ENCODE measurements around the gene ENTREP1.

Gene ENTREP1

GRCh38 chr9:69363191-69363590 lies 38.2 kb downstream of the ENTREP1 start:
- Histone ChIP-seq H3K4me1 (ENCODE audit: control insufficient read depth in 5 of 5, insufficient read depth in 5 of 5, low read length in 5 of 5) (peaks cover 0 to 8% (median 0%) of the 10 kb centered on the region in 5 donors), H3K36me3 (ENCODE audit: control insufficient read depth in 5 of 5, insufficient read depth in 5 of 5, low read length in 5 of 5) (no peaks in the 10 kb centered on the region), H3K9ac (ENCODE audit: low read length in 5 of 5) (no peak overlapping the region), H3K9me3 (ENCODE audit: control insufficient read depth in 5 of 5, low read length in 5 of 5) (no peaks in the 10 kb centered on the region), H3K4me3 (ENCODE audit: low read depth in 1 of 5, low read length in 5 of 5) (no peak overlapping the region), H3K27me3 (ENCODE audit: control insufficient read depth in 5 of 5, insufficient read depth in 4 of 5, low read length in 5 of 5) (no peaks in the 10 kb centered on the region), H3K27ac (ENCODE audit: low read depth, low read length) (no peak overlapping the region)

- no peak overlapping the region for H3K27ac ChIP-seq (ENCODE audit: low read depth, low read length)
- H3K9me3 ChIP-seq (ENCODE audit: control insufficient read depth in 5 of 5, low read length in 5 of 5), result no peaks in the 10 kb centered on the region
- no peaks in the 10 kb centered on the region for H3K36me3 ChIP-seq (ENCODE audit: control insufficient read depth in 5 of 5, insufficient read depth in 5 of 5, low read length in 5 of 5)
- H3K4me1 ChIP-seq (ENCODE audit: control insufficient read depth in 5 of 5, insufficient read depth in 5 of 5, low read length in 5 of 5), result peaks cover 0 to 8% (median 0%) of the 10 kb centered on the region in 5 donors
- H3K27me3 ChIP-seq (ENCODE audit: control insufficient read depth in 5 of 5, insufficient read depth in 4 of 5, low read length in 5 of 5), result no peaks in the 10 kb centered on the region
- no peak overlapping the region for H3K4me3 ChIP-seq (ENCODE audit: low read depth in 1 of 5, low read length in 5 of 5)
- no peak overlapping the region for H3K9ac ChIP-seq (ENCODE audit: low read length in 5 of 5)
Measured at GRCh38 chr9:69364510-69365150, 39.6 kb downstream of the ENTREP1 start.

GRCh38 chr9:69370430-69370829 lies 45.4 kb downstream of the ENTREP1 start:
- no peak overlapping the region for H3K27ac ChIP-seq (ENCODE audit: low read depth, low read length)
- no peaks in the 10 kb centered on the region for H3K4me1 ChIP-seq (ENCODE audit: control insufficient read depth in 5 of 5, insufficient read depth in 5 of 5, low read length in 5 of 5)
- H3K4me3 ChIP-seq (ENCODE audit: low read depth in 1 of 5, low read length in 5 of 5), result no peak overlapping the region
- no peaks in the 10 kb centered on the region for H3K27me3 ChIP-seq (ENCODE audit: control insufficient read depth in 5 of 5, insufficient read depth in 4 of 5, low read length in 5 of 5)
- H3K9ac ChIP-seq (ENCODE audit: low read length in 5 of 5), result no peak overlapping the region
- H3K36me3 ChIP-seq (ENCODE audit: control insufficient read depth in 5 of 5, insufficient read depth in 5 of 5, low read length in 5 of 5), result peaks cover 0 to 5% (median 0%) of the 10 kb centered on the region in 5 donors
- no peaks in the 10 kb centered on the region for H3K9me3 ChIP-seq (ENCODE audit: control insufficient read depth in 5 of 5, low read length in 5 of 5)

GRCh38 chr9:69371001-69371400 lies 46.0 kb downstream of the ENTREP1 start:
- no peaks in the 10 kb centered on the region for H3K9me3 ChIP-seq (ENCODE audit: control insufficient read depth in 5 of 5, low read length in 5 of 5)

GRCh38 chr9:69376651-69377050 lies 51.6 kb downstream of the ENTREP1 start:
- peaks cover 0 to 5% (median 0%) of the 10 kb centered on the region in 5 donors for H3K36me3 ChIP-seq (ENCODE audit: control insufficient read depth in 5 of 5, insufficient read depth in 5 of 5, low read length in 5 of 5)
- no peak overlapping the region for H3K27ac ChIP-seq (ENCODE audit: low read depth, low read length)
- no peaks in the 10 kb centered on the region for H3K27me3 ChIP-seq (ENCODE audit: control insufficient read depth in 5 of 5, insufficient read depth in 4 of 5, low read length in 5 of 5)
- peaks cover 0 to 10% (median 4%) of the 10 kb centered on the region in 5 donors for H3K4me1 ChIP-seq (ENCODE audit: control insufficient read depth in 5 of 5, insufficient read depth in 5 of 5, low read length in 5 of 5)
- H3K4me3 ChIP-seq (ENCODE audit: low read depth in 1 of 5, low read length in 5 of 5), result no peak overlapping the region
- H3K9me3 ChIP-seq (ENCODE audit: control insufficient read depth in 5 of 5, low read length in 5 of 5), result no peaks in the 10 kb centered on the region
- H3K9ac ChIP-seq (ENCODE audit: low read length in 5 of 5), result no peak overlapping the region

More at GRCh38 chr9:69371001-69371400, 46.0 kb downstream of the ENTREP1 start:
- Histone ChIP-seq H3K36me3 (ENCODE audit: control insufficient read depth in 5 of 5, insufficient read depth in 5 of 5, low read length in 5 of 5) (peaks cover 0 to 5% (median 0%) of the 10 kb centered on the region in 5 donors), H3K27ac (ENCODE audit: low read depth, low read length) (no peak overlapping the region), H3K9ac (ENCODE audit: low read length in 5 of 5) (no peak overlapping the region), H3K27me3 (ENCODE audit: control insufficient read depth in 5 of 5, insufficient read depth in 4 of 5, low read length in 5 of 5) (no peaks in the 10 kb centered on the region), H3K4me1 (ENCODE audit: control insufficient read depth in 5 of 5, insufficient read depth in 5 of 5, low read length in 5 of 5) (no peaks in the 10 kb centered on the region), H3K4me3 (ENCODE audit: low read depth in 1 of 5, low read length in 5 of 5) (no peak overlapping the region)

- H3K27me3 ChIP-seq (ENCODE audit: control insufficient read depth in 5 of 5, insufficient read depth in 4 of 5, low read length in 5 of 5), result no peaks in the 10 kb centered on the region
- H3K9me3 ChIP-seq (ENCODE audit: control insufficient read depth in 5 of 5, low read length in 5 of 5), result no peaks in the 10 kb centered on the region
- H3K36me3 ChIP-seq (ENCODE audit: control insufficient read depth in 5 of 5, insufficient read depth in 5 of 5, low read length in 5 of 5), result peaks cover 0 to 4% (median 0%) of the 10 kb centered on the region in 5 donors
- no peak overlapping the region for H3K4me3 ChIP-seq (ENCODE audit: low read depth in 1 of 5, low read length in 5 of 5)
- no peak overlapping the region for H3K9ac ChIP-seq (ENCODE audit: low read length in 5 of 5)
- H3K4me1 ChIP-seq (ENCODE audit: control insufficient read depth in 5 of 5, insufficient read depth in 5 of 5, low read length in 5 of 5), result peaks cover 0 to 10% (median 4%) of the 10 kb centered on the region in 5 donors
- no peak overlapping the region for H3K27ac ChIP-seq (ENCODE audit: low read depth, low read length)
Measured at GRCh38 chr9:69377291-69377690, 52.3 kb downstream of the ENTREP1 start.

GRCh38 chr9:69377981-69378380 lies 53.0 kb downstream of the ENTREP1 start:
- H3K36me3 ChIP-seq (ENCODE audit: control insufficient read depth in 5 of 5, insufficient read depth in 5 of 5, low read length in 5 of 5), result peaks cover 0 to 2% (median 0%) of the 10 kb centered on the region in 5 donors
- H3K27me3 ChIP-seq (ENCODE audit: control insufficient read depth in 5 of 5, insufficient read depth in 4 of 5, low read length in 5 of 5), result no peaks in the 10 kb centered on the region
- no peak overlapping the region for H3K27ac ChIP-seq (ENCODE audit: low read depth, low read length)
- H3K9me3 ChIP-seq (ENCODE audit: control insufficient read depth in 5 of 5, low read length in 5 of 5), result no peaks in the 10 kb centered on the region
- no peak overlapping the region for H3K9ac ChIP-seq (ENCODE audit: low read length in 5 of 5)
- no peak overlapping the region for H3K4me3 ChIP-seq (ENCODE audit: low read depth in 1 of 5, low read length in 5 of 5)
- H3K4me1 ChIP-seq (ENCODE audit: control insufficient read depth in 5 of 5, insufficient read depth in 5 of 5, low read length in 5 of 5), result peaks cover 0 to 10% (median 4%) of the 10 kb centered on the region in 5 donors

- Histone ChIP-seq H3K27ac (ENCODE audit: low read depth, low read length) (no peak overlapping the region), H3K9ac (ENCODE audit: low read length in 5 of 5) (no peak overlapping the region), H3K9me3 (ENCODE audit: control insufficient read depth in 5 of 5, low read length in 5 of 5) (no peaks in the 10 kb centered on the region), H3K4me1 (ENCODE audit: control insufficient read depth in 5 of 5, insufficient read depth in 5 of 5, low read length in 5 of 5) (peaks cover 0 to 10% (median 4%) of the 10 kb centered on the region in 5 donors), H3K36me3 (ENCODE audit: control insufficient read depth in 5 of 5, insufficient read depth in 5 of 5, low read length in 5 of 5) (peaks cover 0 to 2% (median 0%) of the 10 kb centered on the region in 5 donors), H3K27me3 (ENCODE audit: control insufficient read depth in 5 of 5, insufficient read depth in 4 of 5, low read length in 5 of 5) (no peaks in the 10 kb centered on the region), H3K4me3 (ENCODE audit: low read depth in 1 of 5, low read length in 5 of 5) (no peak overlapping the region)
Measured at GRCh38 chr9:69379270-69379982, 54.4 kb downstream of the ENTREP1 start.

- peaks cover 0 to 11% (median 4%) of the 10 kb centered on the region in 5 donors for H3K4me1 ChIP-seq (ENCODE audit: control insufficient read depth in 5 of 5, insufficient read depth in 5 of 5, low read length in 5 of 5)
- no peaks in the 10 kb centered on the region for H3K9me3 ChIP-seq (ENCODE audit: control insufficient read depth in 5 of 5, low read length in 5 of 5)
- no peaks in the 10 kb centered on the region for H3K27me3 ChIP-seq (ENCODE audit: control insufficient read depth in 5 of 5, insufficient read depth in 4 of 5, low read length in 5 of 5)
- H3K4me3 ChIP-seq (ENCODE audit: low read depth in 1 of 5, low read length in 5 of 5), result no peak overlapping the region
- peaks cover 0 to 2% (median 0%) of the 10 kb centered on the region in 5 donors for H3K36me3 ChIP-seq (ENCODE audit: control insufficient read depth in 5 of 5, insufficient read depth in 5 of 5, low read length in 5 of 5)
- no peak overlapping the region for H3K9ac ChIP-seq (ENCODE audit: low read length in 5 of 5)
- no peak overlapping the region for H3K27ac ChIP-seq (ENCODE audit: low read depth, low read length)
Measured at GRCh38 chr9:69380301-69380700, 55.3 kb downstream of the ENTREP1 start.

GRCh38 chr9:69380811-69381210 lies 55.8 kb downstream of the ENTREP1 start:
- Histone ChIP-seq H3K27ac (ENCODE audit: low read depth, low read length) (no peak overlapping the region), H3K36me3 (ENCODE audit: control insufficient read depth in 5 of 5, insufficient read depth in 5 of 5, low read length in 5 of 5) (peaks cover 0 to 2% (median 0%) of the 10 kb centered on the region in 5 donors), H3K9ac (ENCODE audit: low read length in 5 of 5) (no peak overlapping the region), H3K27me3 (ENCODE audit: control insufficient read depth in 5 of 5, insufficient read depth in 4 of 5, low read length in 5 of 5) (no peaks in the 10 kb centered on the region), H3K4me3 (ENCODE audit: low read depth in 1 of 5, low read length in 5 of 5) (no peak overlapping the region), H3K9me3 (ENCODE audit: control insufficient read depth in 5 of 5, low read length in 5 of 5) (no peaks in the 10 kb centered on the region), H3K4me1 (ENCODE audit: control insufficient read depth in 5 of 5, insufficient read depth in 5 of 5, low read length in 5 of 5) (peaks cover 0 to 13% (median 4%) of the 10 kb centered on the region in 5 donors)

Data from subcutaneous abdominal adipose tissue (tissue), 5 donors.